Breast epithelium (tissue), 4 donors: ENCODE data around the gene PLCG2. TPM values are rescaled to one million over a fixed set of nuclear protein-coding genes. Genes with fewer than 3 reads are reported as not detected.
"Not testable (repeated sequence)": the region's sequence is repeated elsewhere in the genome, so short reads cannot be mapped to it uniquely, and the experiment has no call there.

Experiments
- DNase-seq, 2 donors: peaks; one replicate each; pipeline ENCODE4 v3.0.0-alpha.2; 2019; ENCODE audit warnings: low spot score in 2 of 2
- H3K27ac ChIP-seq, 2 donors: fragments of 200-600 bp; sonication (generic) in 1 of 2; one replicate each; pipeline ENCODE4 v1.5.1; 2016 to 2019; ENCODE audit warnings: mild to moderate bottlenecking in 1 of 2
- H3K27me3 ChIP-seq, 2 donors: fragments of 200-600 bp; sonication (generic) in 1 of 2; one replicate each; pipeline versions ENCODE4 v1.5.1 to v1.6.0; 2017 to 2019; ENCODE audit warnings: control low read depth in 1 of 2, mild to moderate bottlenecking in 1 of 2
- H3K36me3 ChIP-seq: fragments of 200-600 bp; one replicate; pipeline ENCODE4 v1.5.1; 2019
- H3K4me1 ChIP-seq, 2 donors: fragments of 200-600 bp; sonication (generic); one replicate each; pipeline ENCODE4 v1.5.1; 2016 to 2019; ENCODE audit warnings: control low read depth in 1 of 2
- H3K4me3 ChIP-seq, 3 donors: fragments of 200-600 bp; sonication (generic); 1 replicate in 2 of 3; 2 replicates in 1 of 3; pipeline ENCODE4 v1.5.1; 2016 to 2019; ENCODE audit warnings: mild to moderate bottlenecking in 3 of 3, moderate library complexity in 2 of 3
- H3K9me3 ChIP-seq, 2 donors: fragments of 200-600 bp; sonication (generic) in 1 of 2; one replicate each; pipeline ENCODE4 v1.5.1; 2016 to 2019; ENCODE audit warnings: control low read depth in 1 of 2
- CTCF ChIP-seq, 3 donors: fragments of 450-650 bp; IDR thresholded peaks; one replicate each; pipeline ENCODE4 v1.5.1; 2016 to 2017; ENCODE audit warnings: antibody characterized with exemption in 3 of 3, mild to moderate bottlenecking in 3 of 3, moderate library complexity in 3 of 3
- POLR2A ChIP-seq: fragments of 450-650 bp; IDR thresholded peaks from one replicate; pipeline ENCODE4 v1.6.1; 2016; ENCODE audit warnings: antibody characterized with exemption, mild to moderate bottlenecking, moderate library complexity
- POLR2AphosphoS5 ChIP-seq, 3 donors: sonication (generic); formaldehyde crosslinking; IDR thresholded peaks; one replicate each; pipeline ENCODE4 v1.6.1; 2017; ENCODE audit warnings: antibody characterized with exemption in 3 of 3
- intact Hi-C: fragments of 100-400 bp; cut with DNase I; formaldehyde crosslinking; loops from one replicate; pipeline ENCODE4 v1.15.1; 2023; ENCODE audit warnings: low total_unique reads
- total RNA-seq, 3 donors: library from RNA; depleted of rRNA; stranded (reverse); fragments of >200 nt; gene quantifications; one replicate each; pipeline ENCODE4 v1.1.0, GENCODE V29; 2016

PLCG2 gene
- total RNA-seq, 3 donors from 2014 or later, result 14.6 to 24.6 (median 24.3) TPM

- no peak for DNase-seq
- Histone ChIP-seq H3K27ac (no peak overlapping the region), H3K4me1 (no peaks in the 10 kb centered on the region), H3K4me3 (no peak overlapping the region), H3K27me3 (no peaks in the 10 kb centered on the region), H3K36me3 (no peaks in the 10 kb centered on the region), H3K9me3 (no peaks in the 10 kb centered on the region)
- intact Hi-C loops, result no loop called here
- TF ChIP-seq CTCF (IDR thresholded peaks at IDR 0.05), result no peak
- TF ChIP-seq POLR2AphosphoS5 (IDR thresholded peaks at IDR 0.05), result no peak
- no peak for TF ChIP-seq POLR2A
Measured at GRCh38 chr16:81964808-81965207, 185.7 kb downstream of the PLCG2 start.

GRCh38 chr16:81967358-81967757 lies 188.3 kb downstream of the PLCG2 start:
- intact Hi-C loops, result no loop called here
- H3K4me1 ChIP-seq, result no peaks in the 10 kb centered on the region
- no peaks in the 10 kb centered on the region for H3K27me3 ChIP-seq
- no peaks in the 10 kb centered on the region for H3K36me3 ChIP-seq
- no peak for TF ChIP-seq POLR2AphosphoS5 (IDR thresholded peaks at IDR 0.05)
- no peak for TF ChIP-seq CTCF (IDR thresholded peaks at IDR 0.05)
- no peak for TF ChIP-seq POLR2A
- H3K9me3 ChIP-seq, result peaks cover 0 to 12% of the 10 kb centered on the region in 2 donors
- H3K27ac ChIP-seq, result no peak overlapping the region
- no peak for DNase-seq
- H3K4me3 ChIP-seq, result no peak overlapping the region

- intact Hi-C loops, result no loop called here
- H3K27ac ChIP-seq, result no peak overlapping the region
- no peaks in the 10 kb centered on the region for H3K27me3 ChIP-seq
- H3K9me3 ChIP-seq, result peaks cover 0 to 12% of the 10 kb centered on the region in 2 donors
- H3K4me3 ChIP-seq, result no peak overlapping the region
- TF ChIP-seq POLR2A (no peak), POLR2AphosphoS5 (IDR thresholded peaks at IDR 0.05) (no peak), CTCF (IDR thresholded peaks at IDR 0.05) (no peak)
- H3K4me1 ChIP-seq, result no peaks in the 10 kb centered on the region
- H3K36me3 ChIP-seq, result no peaks in the 10 kb centered on the region
- DNase-seq, result no peak
Measured at GRCh38 chr16:81971853-81972252, 192.8 kb downstream of the PLCG2 start.

GRCh38 chr16:81973737-81974136 lies 194.6 kb downstream of the PLCG2 start:
- Histone ChIP-seq H3K4me1 (no peaks in the 10 kb centered on the region), H3K27ac (no peak overlapping the region), H3K27me3 (no peaks in the 10 kb centered on the region), H3K4me3 (no peak overlapping the region), H3K36me3 (no peaks in the 10 kb centered on the region), H3K9me3 (peaks cover 0 to 12% of the 10 kb centered on the region in 2 donors)
- intact Hi-C loops, result no loop called here
- TF ChIP-seq POLR2A, result no peak
- TF ChIP-seq CTCF (IDR thresholded peaks at IDR 0.05), result no peak
- no peak for TF ChIP-seq POLR2AphosphoS5 (IDR thresholded peaks at IDR 0.05)
- no peak for DNase-seq

- Histone ChIP-seq H3K36me3 (no peaks in the 10 kb centered on the region), H3K27me3 (no peaks in the 10 kb centered on the region), H3K4me1 (no peaks in the 10 kb centered on the region), H3K27ac (no peak overlapping the region), H3K4me3 (no peak overlapping the region), H3K9me3 (peaks cover 0 to 9% of the 10 kb centered on the region in 2 donors)
- TF ChIP-seq POLR2AphosphoS5 (IDR thresholded peaks at IDR 0.05), result no peak
- TF ChIP-seq CTCF (IDR thresholded peaks at IDR 0.05), result no peak
- no peak for TF ChIP-seq POLR2A
- intact Hi-C loops, result no loop called here
- no peak for DNase-seq
Measured at GRCh38 chr16:81975637-81976036, 196.5 kb downstream of the PLCG2 start.

GRCh38 chr16:81977335-81977942 lies 198.3 kb downstream of the PLCG2 start:
- DNase-seq, H3K27me3 ChIP-seq, H3K4me3 ChIP-seq, intact Hi-C loops, H3K36me3 ChIP-seq, H3K9me3 ChIP-seq, H3K27ac ChIP-seq, H3K4me1 ChIP-seq: not testable (repeated sequence)
